Measurements from ENCODE around the gene SYCP2. TPM values are rescaled to one million over a fixed set of nuclear protein-coding genes. Genes with fewer than 3 reads are reported as not detected.

Gene SYCP2
- total RNA-seq, 1 donor from 2014 or later: 1.0 TPM

DNA sequence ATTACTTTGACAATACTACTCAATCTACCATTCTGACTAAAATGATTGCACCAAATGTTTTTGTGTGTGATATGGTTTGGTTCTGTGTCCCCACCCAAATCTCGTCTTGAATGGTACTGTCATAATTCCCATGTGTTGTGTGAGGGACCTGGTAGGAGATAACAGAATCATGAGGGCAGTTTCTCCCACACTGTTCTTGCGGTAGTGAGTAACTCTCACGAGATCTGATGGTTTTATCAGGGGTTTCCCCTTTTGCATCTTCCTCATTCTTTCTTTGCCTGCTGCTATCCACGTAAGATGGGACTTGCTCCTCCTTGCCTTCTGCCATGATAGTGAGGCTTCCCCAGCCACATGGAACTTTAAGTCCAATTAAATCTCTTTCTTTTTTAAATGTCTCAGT, 20.8 kb downstream of the SYCP2 start:
- Histone ChIP-seq H3K27ac (replicated peaks) (no peak overlapping the region), H3K36me3 (peaks cover 3% of the 10 kb centered on the region), H3K4me3 (no peak overlapping the region), H3K9me3 (replicated peaks) (no peaks in the 10 kb centered on the region), H3K4me1 (no peaks in the 10 kb centered on the region), H3K27me3 (ENCODE audit: low read depth) (no peaks in the 10 kb centered on the region)
- intact Hi-C loops (cut with micrococcal nuclease): no loop called here
- DNase-seq: no peak
- TF ChIP-seq, protein P1, sequence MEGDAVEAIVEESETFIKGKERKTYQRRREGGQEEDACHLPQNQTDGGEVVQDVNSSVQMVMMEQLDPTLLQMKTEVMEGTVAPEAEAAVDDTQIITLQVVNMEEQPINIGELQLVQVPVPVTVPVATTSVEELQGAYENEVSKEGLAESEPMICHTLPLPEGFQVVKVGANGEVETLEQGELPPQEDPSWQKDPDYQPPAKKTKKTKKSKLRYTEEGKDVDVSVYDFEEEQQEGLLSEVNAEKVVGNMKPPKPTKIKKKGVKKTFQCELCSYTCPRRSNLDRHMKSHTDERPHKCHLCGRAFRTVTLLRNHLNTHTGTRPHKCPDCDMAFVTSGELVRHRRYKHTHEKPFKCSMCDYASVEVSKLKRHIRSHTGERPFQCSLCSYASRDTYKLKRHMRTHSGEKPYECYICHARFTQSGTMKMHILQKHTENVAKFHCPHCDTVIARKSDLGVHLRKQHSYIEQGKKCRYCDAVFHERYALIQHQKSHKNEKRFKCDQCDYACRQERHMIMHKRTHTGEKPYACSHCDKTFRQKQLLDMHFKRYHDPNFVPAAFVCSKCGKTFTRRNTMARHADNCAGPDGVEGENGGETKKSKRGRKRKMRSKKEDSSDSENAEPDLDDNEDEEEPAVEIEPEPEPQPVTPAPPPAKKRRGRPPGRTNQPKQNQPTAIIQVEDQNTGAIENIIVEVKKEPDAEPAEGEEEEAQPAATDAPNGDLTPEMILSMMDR (IDR thresholded peaks at IDR 0.05; ENCODE audit: borderline replicate concordance): no peak

DNA sequence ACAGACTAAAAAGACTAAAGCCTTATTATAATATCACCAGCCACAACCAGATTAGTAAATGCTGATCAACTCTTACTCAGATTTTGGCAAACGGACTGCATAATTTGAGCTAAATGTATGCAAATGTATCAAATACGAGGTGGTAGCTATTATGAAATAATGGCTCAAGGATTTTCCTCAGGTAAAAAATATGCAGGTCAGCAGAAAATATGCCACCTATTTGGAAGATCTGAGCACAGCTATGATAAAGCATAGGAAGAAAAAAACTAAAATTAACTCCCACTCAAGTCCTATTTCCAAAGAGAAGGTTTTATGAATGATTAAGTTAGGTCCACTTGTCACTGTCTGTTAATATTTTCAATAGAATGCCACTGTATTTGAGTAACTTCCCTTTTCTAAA, 22.4 kb downstream of the SYCP2 start:
- TF ChIP-seq, protein P1 (IDR thresholded peaks at IDR 0.05; ENCODE audit: borderline replicate concordance): no peak
- Histone ChIP-seq H3K9me3 (replicated peaks) (no peaks in the 10 kb centered on the region), H3K36me3 (peaks cover 3% of the 10 kb centered on the region), H3K4me1 (no peaks in the 10 kb centered on the region), H3K4me3 (no peak overlapping the region), H3K27me3 (ENCODE audit: low read depth) (no peaks in the 10 kb centered on the region), H3K27ac (replicated peaks) (no peak overlapping the region)
- no peak for DNase-seq
- intact Hi-C loops (cut with micrococcal nuclease): no loop called here

- H3K4me3 ChIP-seq: no peak overlapping the region
- peaks cover 2% of the 10 kb centered on the region for H3K36me3 ChIP-seq
- DNase-seq: no peak
- intact Hi-C loops (cut with micrococcal nuclease): no loop called here
- H3K27me3 ChIP-seq (ENCODE audit: low read depth): no peaks in the 10 kb centered on the region
- no peak overlapping the region for H3K27ac ChIP-seq (replicated peaks)
- H3K9me3 ChIP-seq (replicated peaks): no peaks in the 10 kb centered on the region
- H3K4me1 ChIP-seq: no peaks in the 10 kb centered on the region
- TF ChIP-seq, protein P1 (IDR thresholded peaks at IDR 0.05; ENCODE audit: borderline replicate concordance): no peak
Observed at GRCh38 chr20:59908855-59909254, 24.6 kb downstream of the SYCP2 start.

- Histone ChIP-seq H3K4me1 (no peaks in the 10 kb centered on the region), H3K27ac (replicated peaks) (no peak overlapping the region), H3K27me3 (ENCODE audit: low read depth) (no peaks in the 10 kb centered on the region), H3K9me3 (replicated peaks) (no peaks in the 10 kb centered on the region), H3K36me3 (no peaks in the 10 kb centered on the region), H3K4me3 (no peak overlapping the region)
- intact Hi-C loops (cut with micrococcal nuclease): no loop called here
- TF ChIP-seq, protein P1 (IDR thresholded peaks at IDR 0.05; ENCODE audit: borderline replicate concordance): no peak
- no peak for DNase-seq
Observed at GRCh38 chr20:59903621-59904020, 29.8 kb downstream of the SYCP2 start.

GRCh38 chr20:59902470-59902869, 31.0 kb downstream of the SYCP2 start:
- Histone ChIP-seq H3K4me1 (no peaks in the 10 kb centered on the region), H3K9me3 (replicated peaks) (no peaks in the 10 kb centered on the region), H3K27me3 (ENCODE audit: low read depth) (no peaks in the 10 kb centered on the region), H3K27ac (replicated peaks) (no peak overlapping the region), H3K4me3 (no peak overlapping the region), H3K36me3 (no peaks in the 10 kb centered on the region)
- intact Hi-C loops (cut with micrococcal nuclease): no loop called here
- TF ChIP-seq, protein P1 (IDR thresholded peaks at IDR 0.05; ENCODE audit: borderline replicate concordance): no peak
- no peak for DNase-seq

DNA sequence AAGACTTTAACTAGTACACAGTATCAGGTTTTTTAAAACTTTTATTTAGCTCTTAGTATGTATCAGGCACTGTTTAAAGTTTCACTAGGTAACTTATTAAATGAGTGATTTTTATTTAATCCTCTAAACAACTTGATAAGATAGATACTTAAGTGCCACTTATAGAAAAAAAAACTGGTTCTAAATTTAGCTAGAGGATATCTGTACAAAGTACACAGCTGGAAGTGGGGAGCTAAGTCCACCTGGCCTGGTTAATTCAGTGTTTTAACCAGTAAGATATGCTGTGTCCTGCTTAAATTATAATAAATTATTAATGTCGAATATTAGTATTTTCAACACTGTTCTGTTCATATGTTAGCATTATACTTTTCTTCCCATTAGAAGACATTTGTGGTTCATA, 37.5 kb downstream of the SYCP2 start:
- H3K4me1 ChIP-seq: peaks cover 9% of the 10 kb centered on the region
- no peaks in the 10 kb centered on the region for H3K27me3 ChIP-seq (ENCODE audit: low read depth)
- no peak overlapping the region for H3K4me3 ChIP-seq
- no peaks in the 10 kb centered on the region for H3K36me3 ChIP-seq
- intact Hi-C loops (cut with micrococcal nuclease): no loop called here
- TF ChIP-seq, protein P1 (IDR thresholded peaks at IDR 0.05; ENCODE audit: borderline replicate concordance): no peak
- DNase-seq: no peak
- no peak overlapping the region for H3K27ac ChIP-seq (replicated peaks)
- H3K9me3 ChIP-seq (replicated peaks): no peaks in the 10 kb centered on the region

All from left ventricle myocardium inferior (tissue), 1 donor.